Measurements from ENCODE around the gene FBXO10.
"Not testable (repeated sequence)": the region's sequence is repeated elsewhere in the genome, so short reads cannot be mapped to it uniquely, and the experiment has no call there.

FBXO10 gene

DNA sequence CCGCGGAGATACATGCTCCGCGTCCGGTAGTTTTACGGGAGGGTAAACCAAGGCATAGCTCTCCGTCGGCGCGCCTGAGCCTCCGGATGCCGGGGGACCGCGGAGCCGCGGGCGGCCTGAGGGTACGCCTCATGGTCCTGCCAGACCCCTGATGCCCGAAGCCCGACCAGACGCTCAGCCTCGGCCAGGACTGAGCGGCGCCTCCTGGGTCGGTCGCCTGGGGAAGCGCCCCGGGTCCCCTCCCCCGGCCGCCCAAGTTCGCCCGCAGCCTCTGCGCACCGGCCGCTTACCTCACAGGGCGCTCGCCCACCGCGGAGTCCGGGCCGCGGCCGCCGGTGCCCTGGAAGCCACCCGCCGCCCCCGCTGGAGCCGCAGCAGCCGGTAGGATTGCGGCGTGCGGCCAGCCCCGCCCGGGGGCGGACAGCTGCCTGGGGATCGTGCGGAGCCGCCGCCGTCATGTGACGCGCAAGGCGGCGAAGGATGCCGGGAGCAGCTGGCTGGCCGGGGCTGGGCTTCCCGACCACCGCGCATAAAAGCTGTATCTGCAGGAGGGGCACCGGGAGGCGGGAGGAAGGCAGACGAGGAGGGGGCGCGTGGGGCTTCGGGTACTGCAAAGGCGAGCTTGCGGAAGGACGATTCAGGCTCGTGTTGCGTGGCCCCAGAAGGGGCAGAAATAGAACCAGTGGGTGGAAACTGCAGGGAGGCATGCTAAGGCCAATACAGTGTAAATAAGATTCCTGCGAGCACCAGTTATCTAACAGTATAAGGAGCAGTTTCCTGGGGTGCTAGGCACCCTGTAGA lies at the start of gene FBXO10:
FBXO10 (minus strand) TSS at position 460 of the 801 bp plus-strand sequence. CDS start 34,612 bp downstream, outside the sequence.
- DNase-seq: peak; percentile 40 to 49

DNA sequence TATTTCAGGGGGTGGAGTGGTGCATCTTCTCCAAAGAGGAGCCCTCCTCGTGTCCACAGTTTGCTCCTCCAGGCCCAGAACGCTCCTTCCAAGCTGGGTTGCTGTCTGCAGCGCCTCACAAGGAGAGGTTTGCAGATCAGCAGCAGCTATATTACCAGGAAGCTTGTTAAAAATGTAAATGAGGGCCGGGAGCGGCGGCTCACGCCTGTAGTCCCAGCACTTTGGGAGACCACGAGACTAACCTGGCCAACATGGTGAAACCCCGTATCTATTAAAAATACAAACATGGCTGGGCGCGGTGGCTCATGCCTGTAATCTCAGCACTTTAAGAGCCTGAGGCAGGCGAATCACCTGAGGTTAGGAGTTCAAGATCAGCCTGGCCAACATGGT lies 49.6 kb upstream of the FBXO10 start:
- no peak for DNase-seq

- no peak for DNase-seq
These were observed 49.0 kb upstream of the FBXO10 start for GRCh38 chr9:37625036-37625757.

DNA sequence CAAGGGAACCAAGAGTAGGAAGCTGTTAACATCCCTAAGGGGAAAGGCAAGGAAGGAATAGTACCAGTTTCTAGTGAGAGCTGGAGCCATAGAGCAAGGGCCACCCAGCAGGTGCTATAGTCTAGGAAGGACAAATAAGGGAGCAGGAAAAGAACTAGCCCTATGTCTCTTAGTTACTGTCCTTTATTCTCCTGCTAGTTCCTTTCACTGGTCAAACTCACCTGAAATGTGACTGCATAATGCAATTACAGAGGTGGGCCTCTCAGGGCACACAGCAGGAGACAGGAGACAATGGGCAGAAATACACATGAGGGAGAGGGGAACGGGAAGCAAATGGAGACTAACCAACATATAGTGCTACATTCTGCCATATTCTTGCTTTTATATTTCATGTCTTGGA lies 47.9 kb upstream of the FBXO10 start:
- no peak for DNase-seq

- no peak for DNase-seq
These were observed 47.1 kb upstream of the FBXO10 start for GRCh38 chr9:37623267-37623666.

DNA sequence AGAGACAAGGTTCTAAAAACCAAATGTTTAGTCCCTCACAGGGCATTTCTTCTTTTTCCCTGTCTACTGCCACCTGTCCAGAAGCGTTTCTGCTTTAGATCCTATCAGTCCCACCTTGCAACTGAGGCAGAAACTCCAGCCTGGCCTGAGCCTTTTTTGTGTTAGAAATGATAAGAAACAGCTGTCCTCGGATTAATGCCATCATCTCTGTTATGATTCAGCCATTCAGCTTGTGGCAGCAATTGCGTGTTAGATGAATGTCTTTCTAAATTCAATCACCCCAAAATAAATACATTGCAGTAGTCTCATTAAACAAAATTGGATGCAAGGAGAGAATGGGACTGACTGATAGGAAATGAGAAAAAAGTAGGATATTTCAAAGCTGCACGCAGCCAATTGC lies 46.3 kb upstream of the FBXO10 start:
- DNase-seq: no peak

- DNase-seq: no peak
These were observed 45.3 kb upstream of the FBXO10 start for GRCh38 chr9:37621273-37622121.

DNA sequence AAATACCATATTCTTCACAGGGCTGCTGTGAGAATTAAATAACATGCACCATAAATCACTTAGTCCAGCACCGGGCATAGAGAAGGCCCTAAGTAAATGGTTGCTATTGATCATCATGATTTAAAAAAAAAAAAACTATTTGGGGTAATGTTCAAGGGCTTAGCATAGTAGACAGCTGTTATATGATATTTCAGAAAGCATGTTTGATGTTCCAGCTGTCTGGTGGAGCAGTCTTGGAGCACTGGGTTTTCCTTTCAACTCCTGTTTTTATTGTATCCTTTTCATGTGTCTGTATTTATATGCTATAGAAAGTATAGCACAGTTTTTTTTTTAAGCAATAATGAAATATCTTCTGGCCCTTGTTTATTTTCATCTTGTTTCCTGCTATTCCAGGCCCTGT lies 44.2 kb upstream of the FBXO10 start:
- DNase-seq: no peak

- no peak for DNase-seq
These were observed 43.6 kb upstream of the FBXO10 start for GRCh38 chr9:37619806-37620205.

GRCh38 chr9:37618817-37619216 lies 42.6 kb upstream of the FBXO10 start:
- DNase-seq: no peak

GRCh38 chr9:37617832-37618231 lies 41.7 kb upstream of the FBXO10 start:
- DNase-seq: no peak

DNA sequence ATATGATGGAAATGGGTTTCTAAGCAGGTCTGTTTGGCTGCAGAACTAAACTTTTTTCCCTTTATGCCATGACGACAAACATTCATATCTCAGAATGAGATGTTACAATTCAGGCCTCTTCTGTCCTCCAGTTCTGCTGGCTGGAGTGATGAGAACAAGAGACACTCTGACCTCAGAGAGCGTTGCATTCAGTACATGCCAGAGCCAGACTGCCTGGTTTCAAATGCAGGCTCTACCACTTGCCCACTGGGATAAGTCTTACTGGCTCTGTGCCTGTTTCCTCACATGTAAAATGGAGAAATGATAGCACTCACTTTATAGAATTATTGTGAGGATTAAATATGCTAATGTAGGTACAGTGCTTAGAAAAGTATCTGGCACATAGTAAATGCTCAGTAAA lies 41.0 kb upstream of the FBXO10 start:
- no peak for DNase-seq

DNA sequence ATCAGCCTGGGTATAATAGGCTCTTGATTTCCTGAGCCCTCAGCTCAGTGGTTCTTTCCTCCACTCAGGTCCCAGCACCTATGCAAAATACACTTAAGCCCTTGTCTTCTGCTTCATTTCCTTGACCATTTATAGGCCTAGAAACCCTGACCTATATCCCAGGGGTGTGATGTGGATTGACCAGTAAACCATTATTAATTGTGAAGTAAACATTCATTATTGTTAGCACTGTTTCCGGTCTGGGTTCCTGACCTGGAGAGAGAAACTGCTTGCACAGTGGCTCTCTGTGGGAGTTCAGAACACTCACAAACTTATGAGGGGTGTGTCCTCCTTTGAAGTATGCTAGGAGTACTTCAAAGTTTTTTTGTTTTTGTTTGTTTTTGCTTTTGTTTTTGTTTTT lies 35.8 kb upstream of the FBXO10 start:
- DNase-seq: no peak

DNA sequence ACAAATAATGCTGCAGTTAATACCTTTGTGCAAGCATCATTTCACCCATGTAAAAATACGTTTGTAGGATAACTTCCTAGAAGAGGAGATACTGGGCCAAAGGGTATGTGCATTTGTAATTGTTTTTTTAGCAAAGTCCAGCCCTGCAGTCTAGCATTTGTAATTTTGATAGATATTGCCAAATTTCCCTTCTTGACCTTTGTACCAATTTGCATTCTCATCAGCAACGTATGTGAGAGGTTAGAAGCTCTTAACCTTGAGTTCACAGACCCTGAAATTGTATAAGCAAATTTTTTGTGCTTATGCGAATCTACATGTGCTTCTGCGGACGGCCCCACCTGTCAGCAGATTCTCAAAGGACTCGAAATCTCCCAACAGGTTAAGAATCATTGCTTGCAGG lies 34.8 kb upstream of the FBXO10 start:
- DNase-seq: no peak

DNA sequence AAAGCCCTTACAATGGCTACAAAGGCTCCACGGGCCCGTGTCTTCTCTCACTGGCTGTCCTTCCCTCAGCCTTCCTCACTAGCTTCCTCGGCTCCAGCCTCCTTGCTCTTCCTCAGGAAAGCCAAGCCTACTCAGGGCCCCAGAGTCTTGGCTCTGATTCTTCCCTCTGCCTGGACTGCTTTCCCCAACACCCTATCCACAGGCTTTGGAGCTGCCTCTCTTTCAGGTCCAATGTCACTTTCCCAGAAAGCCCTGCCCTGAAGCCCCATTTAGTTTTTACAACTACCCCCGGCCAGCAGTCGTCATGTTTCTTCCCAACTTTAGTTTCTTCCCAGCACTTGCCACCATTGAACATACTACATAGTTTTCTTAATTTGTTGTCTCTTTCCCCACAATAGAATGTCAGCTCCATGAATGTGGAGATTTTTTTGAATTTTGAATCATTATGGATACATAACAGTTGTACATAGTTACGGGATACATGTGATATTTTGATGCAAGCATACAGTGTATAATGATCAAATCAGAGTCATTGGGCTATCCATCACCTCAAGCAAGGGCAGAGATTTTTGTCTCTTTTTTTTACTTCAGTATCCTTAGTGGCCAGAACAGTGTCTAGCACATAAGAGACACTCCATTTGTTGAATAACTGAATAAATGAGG lies 33.7 kb upstream of the FBXO10 start:
- DNase-seq: no peak

DNA sequence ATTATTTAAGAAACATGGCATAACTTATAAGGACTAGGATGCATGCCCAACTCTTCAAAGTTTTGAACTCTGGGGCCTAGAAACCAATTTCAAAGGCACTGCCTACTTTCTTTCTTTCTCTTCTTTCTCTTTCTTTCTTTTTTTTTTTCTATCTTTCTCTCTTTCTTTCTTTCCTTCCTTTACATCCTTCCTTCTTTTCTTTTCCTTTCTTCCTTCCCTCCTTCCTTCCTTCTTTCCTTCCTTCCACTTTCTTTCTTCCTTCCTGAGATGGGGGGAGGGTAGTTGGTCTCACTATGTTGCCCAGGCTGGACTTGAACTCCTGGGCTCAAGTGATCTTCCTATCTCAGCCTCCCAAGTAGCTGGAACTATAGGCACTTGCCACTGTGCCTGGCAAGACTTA lies 32.1 kb upstream of the FBXO10 start:
- no peak for DNase-seq

DNA sequence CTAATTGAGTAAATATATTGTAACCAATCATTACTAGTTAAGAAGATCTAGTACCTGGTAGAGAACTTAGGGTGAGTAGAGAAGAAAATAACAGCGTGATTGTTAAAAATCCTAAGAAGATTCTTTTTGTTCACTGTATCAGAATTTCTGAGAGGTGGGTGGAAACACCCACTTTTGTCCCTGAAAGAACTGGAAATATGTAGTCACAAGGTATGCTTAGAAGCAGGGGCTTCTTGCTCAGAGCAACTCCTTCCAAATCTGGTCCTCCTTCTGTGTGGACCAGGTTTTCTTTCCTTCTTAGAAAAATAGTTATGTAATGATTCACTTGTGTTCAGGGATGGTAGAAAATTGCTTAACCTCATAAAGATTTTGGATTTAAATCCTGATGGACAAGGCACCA lies 28.1 kb upstream of the FBXO10 start:
- DNase-seq: no peak

DNA sequence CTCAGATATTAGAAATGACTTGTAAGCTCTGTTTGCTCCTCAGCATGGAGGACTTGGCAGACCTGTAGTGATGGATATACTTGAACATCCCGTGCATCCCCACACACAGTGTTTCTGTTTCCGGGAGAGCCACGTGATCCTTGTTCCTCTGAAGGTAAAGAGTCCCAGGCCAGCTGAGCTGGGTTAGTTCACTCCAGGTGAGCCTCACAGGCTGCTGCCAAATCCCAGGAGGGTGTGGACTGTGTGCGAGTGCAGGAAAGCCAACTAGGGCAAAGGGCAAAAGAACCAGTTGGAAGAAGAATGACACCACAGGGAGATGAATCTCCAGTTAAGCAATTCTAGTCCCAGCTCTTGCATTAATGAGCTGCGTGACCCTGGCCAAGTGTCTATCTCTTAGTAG lies 26.6 kb upstream of the FBXO10 start:
- DNase-seq: no peak

- not testable (repeated sequence) for DNase-seq
These were observed 25.9 kb upstream of the FBXO10 start for GRCh38 chr9:37602061-37602460.

DNA sequence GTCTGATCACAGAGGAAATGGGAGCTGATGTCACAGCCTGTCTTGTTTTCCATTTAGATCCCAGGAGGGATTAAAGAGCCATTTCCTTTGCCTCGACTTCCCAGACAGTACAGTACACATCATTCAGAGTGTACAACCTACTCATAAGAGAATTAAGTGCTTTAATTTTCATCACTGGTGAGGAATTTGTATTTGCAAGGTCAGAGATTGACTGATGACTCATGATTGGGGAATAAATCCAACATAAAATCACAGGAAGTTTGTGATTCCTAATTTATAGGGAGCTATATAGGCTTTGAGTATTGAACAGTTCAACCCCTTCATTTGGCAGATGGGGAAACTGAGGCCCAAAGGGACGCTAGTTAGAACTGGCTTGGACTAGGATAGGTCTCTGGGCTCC lies 20.3 kb upstream of the FBXO10 start:
- no peak for DNase-seq

DNA sequence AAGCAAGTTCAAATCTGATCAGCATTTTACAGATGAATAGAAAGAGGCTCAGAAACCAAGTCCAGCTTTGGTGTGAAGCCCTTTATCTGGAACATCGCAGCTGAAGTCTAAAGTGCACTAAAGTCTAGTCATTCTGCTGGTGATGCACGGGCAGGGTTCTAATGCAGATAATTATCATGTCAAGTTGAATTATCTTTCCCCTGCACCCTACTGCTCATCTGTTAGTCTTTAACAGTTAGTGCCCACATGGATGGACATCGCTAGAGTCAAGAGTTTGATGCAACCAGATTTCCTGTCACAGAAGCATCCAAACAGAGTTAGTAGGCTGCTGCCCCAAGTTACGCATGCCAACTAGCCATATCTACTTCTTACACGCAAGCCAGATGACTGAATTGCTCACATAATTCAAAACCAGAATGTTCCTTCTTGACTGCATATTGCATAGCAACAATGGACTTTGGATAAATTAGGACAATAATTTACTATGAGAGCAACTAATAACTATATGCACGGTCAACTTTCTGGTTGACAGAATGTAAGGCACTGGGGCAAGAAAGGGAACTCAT lies 17.8 kb upstream of the FBXO10 start:
- DNase-seq: no peak

GRCh38 chr9:37592108-37592951 lies 16.1 kb upstream of the FBXO10 start, which contains the start of gene TOMM5:
Gene TOMM5, minus strand, starts transcription at chr9:37592597. Its CDS starts 65 bp downstream, at chr9:37592532.
- peak; percentile 91 to 92 for DNase-seq

All from stimulated activated CD4-positive, alpha-beta T cell treated with anti-CD3 and anti-CD28 coated beads, Interleukin-2, amount 100 ng/mL, for 24 hours (primary cell).